Kidney tubule cell (primary cell): ENCODE data around the gene NAA10.
"Not testable (repeated sequence)": the region's sequence is repeated elsewhere in the genome, so short reads cannot be mapped to it uniquely, and the experiment has no call there.

ENCODE experiments used
- DNase-seq: peaks from one replicate; pipeline ENCODE4 v3.0.0-alpha.2; 2018; ENCODE audit warnings: low spot score

NAA10 gene

GRCh38 chrX:153934762-153935325 lies at the start of gene NAA10:
Gene NAA10, minus strand, starts transcription at chrX:153935037. Its CDS starts 133 bp downstream, at chrX:153934904.
- peak; percentile 83 for DNase-seq

GRCh38 chrX:153983321-153983801 lies 48.5 kb upstream of the NAA10 start:
- DNase-seq, result no peak

DNA sequence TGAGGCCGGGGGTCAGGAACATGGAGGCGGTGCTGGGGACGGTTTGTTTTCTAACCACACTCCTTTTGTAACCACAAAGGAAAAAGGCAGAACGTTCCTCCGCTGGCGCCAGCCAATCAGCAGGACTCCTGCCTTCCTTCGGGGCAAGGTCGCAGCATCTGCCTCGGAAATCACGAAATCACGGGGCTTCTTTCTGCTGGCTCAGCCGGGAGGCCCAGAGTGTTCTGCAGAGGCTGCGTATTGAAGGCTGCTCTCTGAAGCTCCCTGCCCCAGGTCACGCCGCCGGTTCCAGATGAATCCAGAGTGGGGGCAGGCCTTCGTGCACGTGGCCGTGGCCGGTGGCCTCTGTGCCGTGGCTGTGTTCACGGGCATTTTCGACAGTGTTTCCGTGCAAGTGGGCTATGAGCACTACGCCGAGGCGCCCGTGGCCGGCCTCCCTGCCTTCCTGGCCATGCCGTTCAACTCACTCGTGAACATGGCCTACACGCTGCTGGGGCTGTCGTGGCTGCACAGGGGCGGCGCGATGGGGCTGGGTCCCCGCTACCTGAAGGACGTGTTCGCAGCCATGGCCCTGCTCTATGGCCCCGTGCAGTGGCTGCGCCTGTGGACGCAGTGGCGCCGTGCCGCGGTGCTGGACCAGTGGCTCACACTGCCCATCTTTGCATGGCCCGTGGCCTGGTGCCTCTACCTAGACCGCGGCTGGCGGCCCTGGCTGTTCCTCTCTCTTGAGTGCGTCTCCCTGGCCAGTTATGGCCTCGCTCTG lies 47.1 kb upstream of the NAA10 start:
- no peak for DNase-seq

GRCh38 chrX:153981231-153981630 lies 46.4 kb upstream of the NAA10 start:
- DNase-seq, result no peak

DNA sequence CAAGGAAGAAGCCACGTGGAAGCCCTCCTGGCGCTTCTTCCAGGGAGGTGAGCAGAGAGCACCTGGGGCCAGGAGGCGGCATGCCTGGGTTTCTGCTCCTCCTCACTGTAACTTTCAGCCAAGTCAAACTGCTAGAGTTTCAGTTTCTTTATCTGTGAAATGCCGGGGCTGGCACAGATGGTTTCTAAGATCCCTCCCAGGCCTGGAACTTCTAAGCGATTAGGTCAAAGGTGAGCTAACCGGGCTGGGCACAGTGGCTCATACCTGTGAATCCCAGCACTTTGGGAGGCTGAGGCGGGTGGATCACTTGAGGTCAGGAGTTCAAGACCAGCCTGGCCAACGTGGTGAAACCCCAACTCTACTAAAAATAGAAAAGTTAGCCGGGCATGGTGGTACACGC lies 45.6 kb upstream of the NAA10 start:
- DNase-seq, result not testable (repeated sequence)

GRCh38 chrX:153974726-153975286 lies 40.0 kb upstream of the NAA10 start:
- DNase-seq, result no peak

DNA sequence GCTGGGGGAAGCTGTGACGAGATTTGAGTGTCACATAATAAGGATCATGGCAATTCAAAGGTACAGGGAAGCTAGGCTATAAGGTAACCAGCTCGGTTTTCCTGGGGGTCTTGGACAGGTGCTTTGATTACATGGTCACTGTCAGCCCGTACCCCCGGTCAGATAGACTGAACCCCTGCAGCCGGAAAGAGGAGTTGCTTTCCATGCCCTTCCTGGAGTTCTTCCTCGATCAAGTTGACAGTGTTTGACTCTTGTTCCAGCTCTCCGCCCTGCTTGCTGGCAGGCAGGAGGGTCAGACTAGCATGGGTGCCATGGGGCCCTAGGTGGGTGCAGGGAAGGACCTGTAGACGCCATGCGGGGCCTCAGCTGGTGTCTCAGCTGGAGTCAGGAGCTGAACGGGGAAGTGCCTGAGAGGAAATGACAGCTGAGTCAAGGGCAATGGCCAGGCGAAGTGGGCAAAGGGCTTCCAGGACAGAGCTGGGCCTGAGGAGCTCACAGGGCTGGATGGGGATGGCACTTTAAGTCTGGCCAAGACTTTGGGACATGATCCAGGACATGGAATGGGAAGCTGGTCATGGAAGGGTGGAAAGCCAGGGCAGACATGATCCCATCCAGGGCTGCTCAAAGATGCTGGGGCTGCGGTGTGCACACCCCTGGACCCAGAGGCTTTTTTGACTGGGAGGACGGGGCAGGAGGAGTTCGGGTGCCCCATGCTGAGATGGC lies 39.3 kb upstream of the NAA10 start:
- no peak for DNase-seq

- DNase-seq, result no peak
These were observed 38.5 kb upstream of the NAA10 start for GRCh38 chrX:153973127-153974002.

DNA sequence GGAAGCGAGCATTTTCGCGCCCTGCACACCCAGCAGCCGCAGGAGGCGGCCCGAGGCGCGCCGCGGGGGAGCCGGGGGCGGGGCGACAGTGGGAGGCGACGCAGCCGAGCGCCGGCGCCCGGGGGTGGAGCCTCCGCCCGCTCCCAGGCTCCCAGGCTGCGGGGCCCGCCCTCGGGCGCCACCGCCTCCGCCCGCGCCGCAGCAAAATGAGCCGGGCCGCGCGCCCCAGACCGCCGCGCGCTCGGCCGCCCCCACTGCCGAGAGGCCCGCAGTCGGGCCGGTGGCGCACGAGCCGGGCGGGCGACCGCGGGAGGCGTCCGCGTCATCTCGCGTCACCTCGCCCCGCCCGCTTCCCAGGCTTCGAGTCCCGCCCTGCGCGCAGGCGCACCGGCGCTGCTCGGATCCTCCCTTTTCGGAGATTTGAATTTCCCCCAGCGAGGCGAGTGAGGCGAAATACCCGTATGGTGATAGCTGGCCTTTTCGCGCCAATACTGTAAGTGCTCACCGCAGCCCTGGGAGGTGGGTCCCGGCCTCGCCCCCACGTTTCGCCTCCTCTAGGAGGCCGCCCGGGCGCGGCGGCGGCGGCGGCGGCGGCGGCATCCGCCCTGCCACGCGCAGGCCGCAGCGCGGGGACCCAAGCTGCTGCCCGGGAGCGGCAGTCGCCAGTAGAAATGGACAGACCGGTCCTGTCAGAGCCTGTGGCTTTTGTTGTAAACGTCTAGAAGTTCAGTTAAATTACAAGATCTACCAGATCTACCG lies 37.7 kb upstream of the NAA10 start, which contains the start of gene TMEM187:
Gene TMEM187 (plus strand): TSS at position 387 of the 759 bp plus-strand sequence. CDS start 9,309 bp downstream, outside the sequence.
- peak; percentile 92 for DNase-seq

DNA sequence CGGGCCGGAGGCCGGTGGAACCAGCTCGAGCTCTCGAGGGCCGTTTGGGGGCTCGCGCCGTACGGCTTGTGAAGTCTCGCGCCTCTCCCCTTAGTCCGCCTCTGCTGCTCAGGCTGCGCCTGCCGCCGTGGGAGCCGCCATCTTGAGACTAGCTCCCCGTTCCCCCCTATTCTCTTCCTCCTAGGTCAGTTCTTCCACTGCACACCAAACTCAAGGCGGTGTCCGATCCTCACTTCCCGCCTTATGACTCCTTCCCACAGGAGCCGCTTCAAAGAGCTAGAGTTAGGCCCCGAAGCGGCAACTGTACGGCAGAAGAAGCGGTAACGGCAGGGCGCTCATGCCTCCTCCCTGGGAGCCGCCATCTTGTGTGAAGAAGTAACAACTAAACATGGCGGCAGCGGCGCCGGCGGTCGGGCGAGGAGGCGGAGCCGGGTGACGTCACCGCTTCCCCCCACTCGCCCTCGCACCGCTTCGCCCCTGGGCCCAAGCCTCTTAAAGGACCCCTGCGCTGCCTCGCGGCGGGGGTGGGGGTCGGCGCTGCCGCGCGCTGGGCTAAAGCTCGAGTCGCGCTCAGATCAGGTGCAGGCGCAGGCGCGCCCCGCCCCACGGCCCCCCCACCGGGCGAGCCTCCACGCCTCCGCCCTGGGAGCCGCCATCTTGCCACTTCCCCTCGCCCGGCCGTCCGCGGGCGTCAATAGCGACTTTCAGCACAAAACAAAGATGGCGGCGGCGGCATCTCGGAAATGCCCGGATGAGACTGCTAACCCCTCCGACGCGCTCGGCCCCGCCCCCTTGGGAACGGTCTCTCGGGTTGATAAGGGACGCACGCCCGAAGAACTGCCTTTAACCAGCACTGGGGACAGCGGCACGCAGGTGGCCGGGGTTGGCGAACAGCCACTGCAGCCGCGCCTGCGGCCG lies 36.9 kb upstream of the NAA10 start, which contains the start of gene HCFC1:
Gene HCFC1 (minus strand): TSS at position 369 of the 918 bp plus-strand sequence. CDS start 978 bp downstream, outside the sequence.
- DNase-seq, result peak; percentile 92

- DNase-seq, result peak; percentile 93
These were observed 36.2 kb upstream of the NAA10 start for GRCh38 chrX:153971124-153971449.

DNA sequence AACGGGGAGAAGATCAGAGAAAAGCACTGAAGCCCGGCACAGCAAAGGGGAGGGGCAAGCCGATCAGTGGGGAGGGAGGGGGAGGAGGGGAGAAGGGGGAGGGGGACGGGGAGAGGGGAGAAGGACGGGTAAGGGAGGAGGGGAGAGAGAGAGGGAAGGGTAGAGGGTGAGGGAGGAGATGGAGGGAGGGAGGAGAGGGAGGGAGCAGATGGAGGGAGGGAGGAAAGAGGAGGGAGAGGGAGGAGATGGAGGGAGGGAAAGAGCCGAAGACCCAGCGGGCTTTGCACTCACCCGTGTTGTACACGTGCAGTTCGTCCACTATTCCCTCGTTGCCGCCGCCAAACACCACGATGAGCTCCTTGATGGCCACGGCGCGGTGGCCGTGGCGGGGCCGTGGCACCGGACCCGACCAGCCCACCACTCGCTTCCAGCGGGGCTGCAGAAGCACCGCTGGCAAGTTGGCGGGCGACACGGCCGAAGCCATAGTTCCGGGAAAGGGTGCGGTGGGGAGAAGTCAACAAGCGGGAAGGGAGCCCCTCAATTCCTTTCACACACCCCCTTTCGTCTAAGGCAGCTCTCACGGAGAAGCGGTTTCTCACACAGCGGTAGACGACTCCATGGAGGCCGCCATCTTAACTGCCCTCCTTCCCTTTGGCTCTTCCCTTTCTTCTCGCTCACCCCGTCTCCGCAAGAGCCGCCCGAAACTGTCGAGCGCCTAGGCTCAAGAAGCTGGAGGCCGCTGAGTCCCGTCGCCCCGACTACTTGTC lies 35.7 kb upstream of the NAA10 start:
- DNase-seq, result peak; percentile 54

DNA sequence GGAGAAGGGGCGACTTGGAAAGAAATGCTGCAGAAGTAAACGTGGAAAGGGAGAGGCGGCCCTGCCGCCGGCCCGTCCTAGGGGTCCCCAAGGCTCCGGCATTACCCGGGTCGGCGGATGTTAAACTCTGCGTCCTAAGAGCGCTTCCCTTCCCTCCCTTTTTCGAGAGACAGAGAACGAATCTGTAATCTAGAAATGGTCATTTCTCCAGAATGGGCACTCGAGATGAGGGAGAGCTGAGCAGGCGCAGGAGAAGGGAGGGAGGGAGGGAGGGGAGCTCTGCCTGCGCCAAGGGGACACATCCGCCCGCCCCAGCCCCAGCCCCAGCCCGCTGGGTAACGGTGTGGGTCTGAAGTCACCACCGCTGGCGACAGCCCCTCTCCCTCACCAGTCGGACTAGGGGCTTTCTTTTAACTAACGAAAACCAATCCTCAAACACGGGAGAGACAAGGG lies 35.1 kb upstream of the NAA10 start:
- DNase-seq, result peak; percentile 20

GRCh38 chrX:153969125-153969903 lies 34.5 kb upstream of the NAA10 start:
- DNase-seq, result no peak

DNA sequence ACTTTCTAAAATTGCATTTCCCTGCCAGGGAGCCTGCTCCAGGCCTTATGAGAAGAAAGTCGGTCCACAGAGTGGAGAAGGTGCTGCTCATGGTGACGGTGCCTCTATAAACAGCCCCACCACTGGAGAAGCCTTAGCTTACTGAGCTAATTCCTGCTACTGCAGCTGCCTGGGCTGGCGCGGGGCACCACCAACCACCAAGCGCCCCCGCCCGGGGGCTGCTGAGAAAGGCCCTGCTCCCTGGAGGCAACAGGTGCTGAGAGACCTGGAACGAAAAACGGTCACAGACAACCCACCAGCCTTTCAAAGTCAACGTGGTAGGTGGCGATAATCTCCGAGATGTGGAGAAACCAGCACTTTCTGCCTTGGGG lies 33.9 kb upstream of the NAA10 start:
- DNase-seq, result no peak

DNA sequence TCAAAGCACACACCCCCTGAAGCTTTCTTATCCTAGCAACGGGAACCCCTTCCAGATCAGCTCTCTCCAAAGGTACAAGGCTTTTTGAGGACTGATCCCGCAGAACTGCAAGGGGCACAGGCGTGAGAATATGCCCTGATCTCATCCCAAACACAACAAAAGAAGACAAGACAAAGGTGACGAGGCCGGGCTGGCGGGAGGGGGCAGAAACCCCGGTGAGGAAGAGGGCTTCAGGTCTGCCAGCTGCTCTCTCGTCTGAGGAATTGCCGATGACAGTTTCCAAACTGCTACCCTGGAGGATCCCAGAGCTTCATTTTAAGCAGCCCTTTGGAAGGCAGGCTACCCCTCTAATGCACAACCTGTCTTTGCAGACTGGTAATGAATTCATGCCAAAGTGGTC lies 33.4 kb upstream of the NAA10 start:
- DNase-seq, result no peak

GRCh38 chrX:153967536-153968224 lies 32.8 kb upstream of the NAA10 start:
- no peak for DNase-seq
